Astrocyte (in vitro differentiated cells and primary cell): Measurements from ENCODE around the gene CNPY4.

Experiments used
- EZH2 ChIP-seq: IDR thresholded peaks from 2 replicates; pipeline ENCODE4 v1.6.1; 2012; ENCODE audit warnings: mild to moderate bottlenecking, low read length, inconsistent platforms; ENCODE audit not compliant: insufficient read depth
- TF ChIP-seq, protein P1 (sequence below): IDR thresholded peaks from 2 replicates; pipeline ENCODE4 v1.5.1; 2011; ENCODE audit warnings: low read depth, mild to moderate bottlenecking, inconsistent platforms, low read length, moderate library complexity; ENCODE audit not compliant: insufficient read depth

DNA sequence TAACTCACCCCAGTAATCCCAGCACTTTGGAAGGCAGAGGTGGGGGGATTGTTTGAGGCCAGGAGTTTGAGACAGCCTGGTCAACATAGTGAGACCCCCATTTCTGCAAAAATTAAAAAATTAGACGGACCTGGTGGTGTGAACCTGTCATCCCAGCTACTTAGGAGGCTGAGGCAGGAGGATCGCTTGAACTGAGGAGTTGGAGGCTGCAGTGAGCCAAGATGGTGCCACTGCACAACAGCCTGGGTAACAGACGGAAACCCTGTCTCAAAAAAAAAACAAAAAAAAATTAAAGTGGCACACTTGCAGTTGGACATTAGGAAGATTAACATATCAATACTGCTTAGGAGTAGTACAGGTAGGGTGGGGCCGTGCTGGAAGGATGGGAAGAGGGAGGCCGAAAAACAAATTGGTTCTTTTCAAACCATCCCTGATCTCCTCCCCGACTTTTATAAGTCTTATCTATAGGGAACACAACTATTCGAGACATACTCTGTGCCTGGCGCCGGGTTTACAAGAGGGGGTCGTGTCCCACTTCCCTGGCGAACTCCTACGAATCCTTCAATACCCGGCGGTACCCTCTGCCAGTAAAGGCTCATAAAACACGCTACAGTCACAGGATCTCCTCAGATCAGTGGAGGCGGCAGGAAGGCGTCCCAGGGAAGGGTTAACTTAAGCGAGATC is 904 bp upstream of the CNPY4 start:
- no peak for TF ChIP-seq EZH2
- TF ChIP-seq, protein P1, sequence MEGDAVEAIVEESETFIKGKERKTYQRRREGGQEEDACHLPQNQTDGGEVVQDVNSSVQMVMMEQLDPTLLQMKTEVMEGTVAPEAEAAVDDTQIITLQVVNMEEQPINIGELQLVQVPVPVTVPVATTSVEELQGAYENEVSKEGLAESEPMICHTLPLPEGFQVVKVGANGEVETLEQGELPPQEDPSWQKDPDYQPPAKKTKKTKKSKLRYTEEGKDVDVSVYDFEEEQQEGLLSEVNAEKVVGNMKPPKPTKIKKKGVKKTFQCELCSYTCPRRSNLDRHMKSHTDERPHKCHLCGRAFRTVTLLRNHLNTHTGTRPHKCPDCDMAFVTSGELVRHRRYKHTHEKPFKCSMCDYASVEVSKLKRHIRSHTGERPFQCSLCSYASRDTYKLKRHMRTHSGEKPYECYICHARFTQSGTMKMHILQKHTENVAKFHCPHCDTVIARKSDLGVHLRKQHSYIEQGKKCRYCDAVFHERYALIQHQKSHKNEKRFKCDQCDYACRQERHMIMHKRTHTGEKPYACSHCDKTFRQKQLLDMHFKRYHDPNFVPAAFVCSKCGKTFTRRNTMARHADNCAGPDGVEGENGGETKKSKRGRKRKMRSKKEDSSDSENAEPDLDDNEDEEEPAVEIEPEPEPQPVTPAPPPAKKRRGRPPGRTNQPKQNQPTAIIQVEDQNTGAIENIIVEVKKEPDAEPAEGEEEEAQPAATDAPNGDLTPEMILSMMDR, result no peak
